Natural killer cell (primary cell): Measurements from ENCODE around the gene CACNA1C. TPM values are rescaled to one million over a fixed set of nuclear protein-coding genes. Genes with fewer than 3 reads are reported as not detected.

Experiments used
- ATAC-seq, 3 donors: fragments of 150-1000 bp in 2 of 3; fragments of 200-7000 bp in 1 of 3; cut with Tn5 transposase; 1 replicate in 1 of 3; 2 replicates in 2 of 3; pipeline ENCODE4 v1.10.0; 2021; ENCODE audit warnings: mild to moderate bottlenecking in 2 of 3, moderate library complexity in 2 of 3
- DNase-seq, 2 donors: peaks; one replicate each; pipeline versions ENCODE4 v3.0.0 to v3.0.0-alpha.2; 2013 to 2021; ENCODE audit warnings: mixed read lengths in 1 of 2
- H3K27ac ChIP-seq: one replicate; pipeline ENCODE4 v1.5.1; 2013; ENCODE audit warnings: mild to moderate bottlenecking, low read length
- H3K27me3 ChIP-seq: one replicate; pipeline ENCODE4 v1.6.1; 2013; ENCODE audit warnings: low read length; ENCODE audit not compliant: control insufficient read depth, insufficient read depth
- H3K36me3 ChIP-seq: one replicate; pipeline ENCODE4 v1.6.1; 2013; ENCODE audit warnings: low read length; ENCODE audit not compliant: control insufficient read depth, insufficient read depth
- H3K4me1 ChIP-seq: one replicate; pipeline ENCODE4 v1.6.1; 2013; ENCODE audit warnings: low read length; ENCODE audit not compliant: control insufficient read depth, insufficient read depth
- H3K4me3 ChIP-seq: one replicate; pipeline ENCODE4 v1.5.1; 2013; ENCODE audit warnings: low read length
- H3K9me3 ChIP-seq: one replicate; pipeline ENCODE4 v1.6.1; 2013; ENCODE audit warnings: low read length; ENCODE audit not compliant: control insufficient read depth, insufficient read depth
- H3K27ac Mint-ChIP-seq, 2 donors: one replicate each; pipeline ENCODE4 v1.8.0; 2022; ENCODE audit warnings: mild to moderate bottlenecking in 2 of 2, mixed read lengths in 2 of 2, moderate library complexity in 1 of 2
- H3K27me3 Mint-ChIP-seq, 2 donors: one replicate each; pipeline ENCODE4 v1.8.0; 2022; ENCODE audit warnings: low read depth in 2 of 2, mixed read lengths in 2 of 2
- H3K36me3 Mint-ChIP-seq: one replicate; pipeline ENCODE4 v1.8.0; 2022; ENCODE audit warnings: mixed read lengths
- H3K4me1 Mint-ChIP-seq, 2 donors: one replicate each; pipeline ENCODE4 v1.8.0; 2022; ENCODE audit warnings: mixed read lengths in 2 of 2
- H3K4me3 Mint-ChIP-seq: one replicate; pipeline ENCODE4 v1.8.0; 2022; ENCODE audit warnings: mild to moderate bottlenecking, moderate library complexity, mixed read lengths
- H3K9me3 Mint-ChIP-seq, 2 donors: one replicate each; pipeline ENCODE4 v1.8.0; 2022; ENCODE audit warnings: mixed read lengths in 2 of 2
- WGBS: methylation state at CpG from one replicate; pipeline ENCODE4 v1.1.7; 2013; ENCODE audit warnings: missing lambda C conversion rate; ENCODE audit not compliant: insufficient coverage; 5-methylcytosine and 5-hydroxymethylcytosine counted together
- intact Hi-C: fragments of 100-400 bp; cut with micrococcal nuclease; formaldehyde crosslinking; loops from one replicate; pipeline ENCODE4 v1.14.2; 2022
- total RNA-seq, 4 donors: library from RNA; stranded (reverse); fragments of 120-200 nt in 1 of 4; gene quantifications; one replicate each; pipeline versions ENCODE4 v1.2.3 to v1.2.4, GENCODE V29; 2013 to 2022
- TF ChIP-seq, protein P1 (sequence below): fragments of 200-600 bp; IDR thresholded peaks from one replicate; pipeline ENCODE4 v1.8.0; 2022; ENCODE audit warnings: antibody characterized with exemption

CACNA1C gene
- total RNA-seq, 3 donors from 2014 or later (not counting 1 experiment from before 2014, with no cell fraction given) = 0.07 to 0.35 (median 0.08) TPM

DNA sequence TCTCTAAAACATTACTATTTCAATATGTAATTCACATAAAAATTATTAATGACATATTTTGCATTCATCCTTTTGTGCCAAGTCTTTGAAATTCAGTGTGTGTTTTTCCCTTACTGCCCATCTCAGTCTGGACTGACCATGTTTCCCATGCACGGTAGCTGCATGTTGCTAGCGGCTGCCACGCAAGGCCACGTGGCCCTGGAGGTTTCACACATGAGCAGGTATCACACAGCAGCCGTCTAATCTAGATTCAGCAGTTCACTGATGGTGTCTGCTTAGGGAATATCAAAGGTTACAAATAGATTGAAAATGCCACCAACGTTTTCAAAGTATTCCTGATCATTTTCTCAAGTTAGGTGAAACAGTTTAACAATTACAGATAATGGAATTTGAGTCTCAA lies 507.1 kb downstream of the CACNA1C start:
- no peak for DNase-seq
- no peak for ATAC-seq
- Mint-ChIP-seq H3K4me1 (no peaks in the 10 kb centered on the region), H3K27ac (no peak overlapping the region), H3K9me3 (no peaks in the 10 kb centered on the region), H3K4me3 (no peak overlapping the region), H3K27me3 (peaks cover 0 to 6% of the 10 kb centered on the region in 2 donors), H3K36me3 (no peaks in the 10 kb centered on the region)
- intact Hi-C loops = no loop called here
- TF ChIP-seq, protein P1, sequence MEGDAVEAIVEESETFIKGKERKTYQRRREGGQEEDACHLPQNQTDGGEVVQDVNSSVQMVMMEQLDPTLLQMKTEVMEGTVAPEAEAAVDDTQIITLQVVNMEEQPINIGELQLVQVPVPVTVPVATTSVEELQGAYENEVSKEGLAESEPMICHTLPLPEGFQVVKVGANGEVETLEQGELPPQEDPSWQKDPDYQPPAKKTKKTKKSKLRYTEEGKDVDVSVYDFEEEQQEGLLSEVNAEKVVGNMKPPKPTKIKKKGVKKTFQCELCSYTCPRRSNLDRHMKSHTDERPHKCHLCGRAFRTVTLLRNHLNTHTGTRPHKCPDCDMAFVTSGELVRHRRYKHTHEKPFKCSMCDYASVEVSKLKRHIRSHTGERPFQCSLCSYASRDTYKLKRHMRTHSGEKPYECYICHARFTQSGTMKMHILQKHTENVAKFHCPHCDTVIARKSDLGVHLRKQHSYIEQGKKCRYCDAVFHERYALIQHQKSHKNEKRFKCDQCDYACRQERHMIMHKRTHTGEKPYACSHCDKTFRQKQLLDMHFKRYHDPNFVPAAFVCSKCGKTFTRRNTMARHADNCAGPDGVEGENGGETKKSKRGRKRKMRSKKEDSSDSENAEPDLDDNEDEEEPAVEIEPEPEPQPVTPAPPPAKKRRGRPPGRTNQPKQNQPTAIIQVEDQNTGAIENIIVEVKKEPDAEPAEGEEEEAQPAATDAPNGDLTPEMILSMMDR = no peak
- Histone ChIP-seq H3K36me3 (no peaks in the 10 kb centered on the region), H3K4me3 (no peak overlapping the region), H3K27ac (no peak overlapping the region), H3K27me3 (no peaks in the 10 kb centered on the region), H3K9me3 (no peaks in the 10 kb centered on the region), H3K4me1 (no peaks in the 10 kb centered on the region)
- WGBS = 73% methylated on average over 6 of the region's 6 CpGs

- DNase-seq (no peak), ATAC-seq (no peak)
- WGBS = 86% methylated on average over 4 of the region's 4 CpGs
- H3K27ac ChIP-seq = no peak overlapping the region
- Mint-ChIP-seq H3K27me3 (peaks cover 0 to 6% of the 10 kb centered on the region in 2 donors), H3K27ac (no peak overlapping the region), H3K36me3 (no peaks in the 10 kb centered on the region), H3K9me3 (no peaks in the 10 kb centered on the region), H3K4me3 (no peak overlapping the region), H3K4me1 (no peaks in the 10 kb centered on the region)
- H3K27me3 ChIP-seq = no peaks in the 10 kb centered on the region
- TF ChIP-seq, protein P1 = no peak
- H3K4me3 ChIP-seq = no peak overlapping the region
- no peaks in the 10 kb centered on the region for H3K36me3 ChIP-seq
- intact Hi-C loops = no loop called here
- H3K4me1 ChIP-seq = no peaks in the 10 kb centered on the region
- no peaks in the 10 kb centered on the region for H3K9me3 ChIP-seq
Measured at GRCh38 chr12:2560356-2560755, 507.6 kb downstream of the CACNA1C start.

GRCh38 chr12:2561367-2561766 lies 508.6 kb downstream of the CACNA1C start:
- intact Hi-C loops = no loop called here
- Histone ChIP-seq H3K27me3 (no peaks in the 10 kb centered on the region), H3K27ac (no peak overlapping the region), H3K36me3 (no peaks in the 10 kb centered on the region), H3K4me3 (no peak overlapping the region), H3K4me1 (no peaks in the 10 kb centered on the region), H3K9me3 (no peaks in the 10 kb centered on the region)
- no peak overlapping the region for H3K4me3 Mint-ChIP-seq
- no peaks in the 10 kb centered on the region for H3K36me3 Mint-ChIP-seq
- peaks cover 0 to 6% of the 10 kb centered on the region in 2 donors for H3K27me3 Mint-ChIP-seq
- WGBS = 92% methylated on average over 9 of the region's 10 CpGs
- ATAC-seq = no peak
- no peak overlapping the region for H3K27ac Mint-ChIP-seq
- no peak for DNase-seq
- TF ChIP-seq, protein P1 = no peak
- no peaks in the 10 kb centered on the region for H3K4me1 Mint-ChIP-seq
- H3K9me3 Mint-ChIP-seq = no peaks in the 10 kb centered on the region

- no peaks in the 10 kb centered on the region for H3K36me3 Mint-ChIP-seq
- H3K27ac ChIP-seq = no peak overlapping the region
- TF ChIP-seq, protein P1 = no peak
- no peaks in the 10 kb centered on the region for H3K36me3 ChIP-seq
- H3K4me1 Mint-ChIP-seq = no peaks in the 10 kb centered on the region
- ATAC-seq (no peak), DNase-seq (no peak)
- peaks cover 0 to 3% of the 10 kb centered on the region in 2 donors for H3K27me3 Mint-ChIP-seq
- intact Hi-C loops = no loop called here
- no peak overlapping the region for H3K27ac Mint-ChIP-seq
- 49% methylated on average over 3 of the region's 3 CpGs for WGBS
- no peaks in the 10 kb centered on the region for H3K9me3 Mint-ChIP-seq
- no peaks in the 10 kb centered on the region for H3K4me1 ChIP-seq
- no peak overlapping the region for H3K4me3 Mint-ChIP-seq
- H3K27me3 ChIP-seq = no peaks in the 10 kb centered on the region
- H3K4me3 ChIP-seq = no peak overlapping the region
- no peaks in the 10 kb centered on the region for H3K9me3 ChIP-seq
Measured at GRCh38 chr12:2562400-2562799, 509.6 kb downstream of the CACNA1C start.
